Keratinocyte (primary cell): ENCODE measurements around the gene UQCRC1. TPM values are rescaled to one million over a fixed set of nuclear protein-coding genes. Genes with fewer than 3 reads are reported as not detected.

Experiments used
- DNase-seq: peaks from one replicate; pipeline ENCODE4 v3.0.0-alpha.2; 2011; ENCODE audit warnings: low read depth, missing footprints, low spot score
- FAIRE-seq: peaks from 2 replicates; lab custom pipeline; 2011; peaks lifted over from hg19 to GRCh38; lab: Jason Lieb, UNC
- H2AFZ ChIP-seq: 2 replicates; pipeline ENCODE4 v1.6.0; 2012; ENCODE audit warnings: low read length, control low read depth, inconsistent platforms; ENCODE audit not compliant: control insufficient read depth
- H3K27ac ChIP-seq: 2 replicates; pipeline ENCODE4 v1.5.1; 2011; ENCODE audit warnings: low read length; ENCODE audit not compliant: control insufficient read depth, insufficient read depth
- H3K27me3 ChIP-seq: 3 replicates; pipeline ENCODE4 v1.6.0; 2011; ENCODE audit warnings: low read length; ENCODE audit not compliant: control insufficient read depth, insufficient read depth; ENCODE audit errors: extremely low read depth
- H3K36me3 ChIP-seq, 2 experiments: 2 replicates in 1 of 2; 3 replicates in 1 of 2; pipeline ENCODE4 v1.5.1; 2011; ENCODE audit warnings: low read length in 2 of 2, mild to moderate bottlenecking in 1 of 2; ENCODE audit not compliant: control insufficient read depth in 2 of 2, insufficient read depth in 2 of 2; ENCODE audit errors: extremely low read depth in 1 of 2
- H3K4me1 ChIP-seq: 3 replicates; pipeline ENCODE4 v1.5.1; 2011; ENCODE audit warnings: low read length; ENCODE audit not compliant: control insufficient read depth, insufficient read depth; ENCODE audit errors: extremely low read depth
- H3K4me2 ChIP-seq: 3 replicates; pipeline ENCODE4 v1.6.0; 2011; ENCODE audit warnings: low read depth, low read length; ENCODE audit not compliant: control insufficient read depth, insufficient read depth; ENCODE audit errors: extremely low read depth
- H3K4me3 ChIP-seq, 3 experiments: fragments of 200-600 bp in 1 of 3; sonication (generic) in 1 of 3; 2 replicates in 2 of 3; 3 replicates in 1 of 3; pipeline ENCODE4 v1.5.1; 2011 to 2016; ENCODE audit warnings: low read length in 3 of 3, mild to moderate bottlenecking in 3 of 3, control low read depth in 2 of 3, inconsistent platforms in 1 of 3, low read depth in 1 of 3, mixed read lengths in 1 of 3, mixed run types in 1 of 3, moderate library complexity in 1 of 3; ENCODE audit not compliant: control insufficient read depth in 2 of 3, insufficient read depth in 2 of 3; ENCODE audit errors: extremely low read depth in 1 of 3
- H3K79me2 ChIP-seq: 2 replicates; pipeline ENCODE4 v1.6.0; 2012; ENCODE audit warnings: low read length; ENCODE audit not compliant: control insufficient read depth, insufficient read depth
- H3K9ac ChIP-seq: 3 replicates; pipeline ENCODE4 v1.6.0; 2011; ENCODE audit warnings: low read length; ENCODE audit not compliant: control insufficient read depth, insufficient read depth; ENCODE audit errors: extremely low read depth
- H3K9me1 ChIP-seq: 3 replicates; pipeline ENCODE4 v1.6.0; 2011; ENCODE audit warnings: low read length; ENCODE audit not compliant: control insufficient read depth, insufficient read depth; ENCODE audit errors: extremely low read depth
- H3K9me3 ChIP-seq: 2 replicates; pipeline ENCODE4 v1.5.1; 2012; ENCODE audit warnings: low read depth, low read length; ENCODE audit not compliant: control insufficient read depth
- H4K20me1 ChIP-seq: 3 replicates; pipeline ENCODE4 v1.6.0; 2011; ENCODE audit warnings: low read length; ENCODE audit not compliant: control insufficient read depth, insufficient read depth; ENCODE audit errors: extremely low read depth
- CTCF ChIP-seq, 3 experiments: IDR thresholded peaks in 1 of 3; conservative IDR thresholded peaks in 1 of 3; optimal IDR thresholded peaks in 1 of 3; 2 replicates in 2 of 3; 3 replicates in 1 of 3; pipeline versions ENCODE3 to v1.5.1; 2011; ENCODE audit warnings: low read length in 3 of 3, mild to moderate bottlenecking in 3 of 3, moderate library complexity in 2 of 3, control low read depth in 1 of 3, inconsistent platforms in 1 of 3; ENCODE audit not compliant: insufficient read depth in 2 of 3; ENCODE audit errors: extremely low read depth in 1 of 3
- EZH2 ChIP-seq: IDR thresholded peaks from one replicate; pipeline ENCODE4 v1.6.1; 2012; ENCODE audit warnings: inconsistent platforms, mild to moderate bottlenecking, low read length, moderate library complexity
- dilution Hi-C: fragments of 300-500 bp; cut with MboI; formaldehyde crosslinking; loops from one replicate; pipeline ENCODE4 v1.7.0; 2020; ENCODE audit warnings: low sequenced_read_pairs; ENCODE audit not compliant: extremely low pct_ligation_motif_present
- polyA plus RNA-seq, 5 experiments: library from polyadenylated mRNA; depleted of rRNA in 3 of 5; stranded (reverse) in 3 of 5; stranded (forward) in 1 of 5; unstranded in 1 of 5; fragments of >200 nt; gene quantifications; 1 replicate in 1 of 5; 2 replicates in 3 of 5; 3 replicates in 1 of 5; pipeline versions ENCODE4 v1.2.1 to v1.2.3, GENCODE V29; 2011 to 2012; ENCODE audit warnings: missing spikeins in 2 of 5, low read depth in 1 of 5, low replicate concordance in 1 of 5

The UQCRC1 gene
- polyA plus RNA-seq, 1 donor (not counting 4 experiments of a cell fraction or from before 2014, with no cell fraction given), result 440 TPM

DNA sequence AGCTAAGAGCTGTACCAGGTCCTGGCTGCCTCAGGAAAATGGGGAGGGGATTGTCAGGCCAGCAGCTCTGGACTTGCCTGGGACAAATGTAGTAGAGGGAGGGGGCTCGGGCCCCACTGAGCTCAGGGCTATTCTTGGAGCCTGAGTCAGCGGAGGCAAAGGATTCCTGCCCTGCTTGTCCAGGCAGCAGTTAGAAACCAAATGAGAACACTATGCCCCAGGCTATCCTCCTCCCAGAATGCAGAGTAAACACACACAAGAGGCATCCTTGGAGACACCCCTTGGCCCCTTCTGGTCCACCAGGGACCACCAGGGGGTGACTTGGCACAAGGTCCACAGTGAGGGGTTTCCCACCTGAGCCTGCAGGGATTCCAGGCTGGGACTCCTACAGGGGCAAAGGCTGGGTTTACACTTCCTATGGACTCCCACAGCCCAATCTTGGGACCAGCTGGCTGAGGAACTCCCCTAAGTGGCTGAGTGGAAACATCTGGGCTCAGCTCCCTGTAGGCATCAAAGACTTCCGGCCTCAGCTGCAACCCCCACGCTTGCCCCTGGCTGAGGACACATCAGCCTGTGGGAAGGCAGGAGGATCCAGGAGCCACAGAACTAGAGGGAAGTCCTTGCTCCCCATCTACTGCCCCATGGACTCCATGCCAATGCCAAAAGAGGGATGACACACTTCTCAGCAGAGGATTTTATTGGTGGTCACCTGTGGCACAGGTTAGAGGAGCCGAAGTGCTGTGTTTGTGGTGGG is 10.9 kb downstream of the UQCRC1 start:
- DNase-seq (peak; percentile 99), FAIRE-seq (peak; percentile 98)
- Histone ChIP-seq H3K4me2 (peak overlapping the region; percentile 83), H3K27ac (peak overlapping the region; percentile 98), H3K36me3 (peaks cover 30 to 41% of the 10 kb centered on the region in 2 experiments), H2AFZ (no peak overlapping the region), H3K4me1 (peaks cover 64% of the 10 kb centered on the region), H3K4me3 (peak overlapping the region in 2 of 3 experiments; percentile 40 to 43), H3K27me3 (no peaks in the 10 kb centered on the region), H4K20me1 (no peaks in the 10 kb centered on the region), H3K9ac (peak overlapping the region; percentile 74), H3K9me3 (no peaks in the 10 kb centered on the region), H3K79me2 (peaks cover 16% of the 10 kb centered on the region), H3K9me1 (no peaks in the 10 kb centered on the region)
- dilution Hi-C loops, result no loop called here
- TF ChIP-seq EZH2 (no peak), CTCF (optimal IDR thresholded peaks at IDR 0.05 in 1 of 3, IDR thresholded peaks at IDR 0.05 in 1 of 3, conservative IDR thresholded peaks at IDR 0.05 in 1 of 3; ENCODE audit: extremely low read depth in 1 of 3, insufficient read depth in 2 of 3, low read length in 3 of 3) (no peak)

DNA sequence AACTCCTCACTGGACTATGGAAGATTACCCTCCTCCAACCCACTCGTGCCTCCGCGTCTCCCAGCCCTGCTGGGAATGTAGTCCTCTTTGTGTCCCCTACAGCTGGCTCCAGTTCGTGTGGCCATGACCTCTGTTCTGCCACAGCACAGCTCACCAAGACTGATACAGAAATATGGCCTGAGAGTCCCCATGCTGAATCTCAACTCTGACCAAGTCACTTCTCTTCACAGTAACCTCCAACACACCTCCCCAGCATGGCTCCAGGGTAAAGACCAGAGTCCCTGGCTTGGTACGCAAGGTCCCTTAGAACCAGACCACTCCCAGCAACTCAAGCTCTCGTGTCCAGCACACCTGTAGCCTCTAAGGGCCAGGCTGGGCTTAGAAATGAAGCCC is 12.0 kb downstream of the UQCRC1 start:
- H3K27me3 ChIP-seq, result no peaks in the 10 kb centered on the region
- peaks cover 27 to 42% of the 10 kb centered on the region in 2 experiments for H3K36me3 ChIP-seq
- peaks cover 2% of the 10 kb centered on the region for H3K9me1 ChIP-seq
- DNase-seq (no peak), FAIRE-seq (no peak)
- H3K9ac ChIP-seq, result peak overlapping the region; percentile 74
- dilution Hi-C loops, result no loop called here
- peaks cover 75% of the 10 kb centered on the region for H3K4me1 ChIP-seq
- H4K20me1 ChIP-seq, result peaks cover 8% of the 10 kb centered on the region
- H3K79me2 ChIP-seq, result peaks cover 27% of the 10 kb centered on the region
- peak overlapping the region; percentile 83 for H3K4me2 ChIP-seq
- H2AFZ ChIP-seq, result no peak overlapping the region
- TF ChIP-seq EZH2 (no peak), CTCF (optimal IDR thresholded peaks at IDR 0.05 in 1 of 3, IDR thresholded peaks at IDR 0.05 in 1 of 3, conservative IDR thresholded peaks at IDR 0.05 in 1 of 3; ENCODE audit: extremely low read depth in 1 of 3, insufficient read depth in 2 of 3, low read length in 3 of 3) (no peak)
- H3K4me3 ChIP-seq, result no peak overlapping the region
- peak overlapping the region; percentile 98 for H3K27ac ChIP-seq
- H3K9me3 ChIP-seq, result no peaks in the 10 kb centered on the region
